HG02763 (cell line): ENCODE results near the gene TTLL4.
"Not testable (repeated sequence)": the region's sequence is repeated elsewhere in the genome, so short reads cannot be mapped to it uniquely, and the experiment has no call there.

Source experiments
- ATAC-seq: cut with Tn5 transposase; IDR thresholded peaks from one replicate; pipeline ENCODE4 v1.9.1; 2021; ENCODE audit warnings: mild to moderate bottlenecking, moderate library complexity; ENCODE audit not compliant: unreplicated experiment

TTLL4 gene, protein sequence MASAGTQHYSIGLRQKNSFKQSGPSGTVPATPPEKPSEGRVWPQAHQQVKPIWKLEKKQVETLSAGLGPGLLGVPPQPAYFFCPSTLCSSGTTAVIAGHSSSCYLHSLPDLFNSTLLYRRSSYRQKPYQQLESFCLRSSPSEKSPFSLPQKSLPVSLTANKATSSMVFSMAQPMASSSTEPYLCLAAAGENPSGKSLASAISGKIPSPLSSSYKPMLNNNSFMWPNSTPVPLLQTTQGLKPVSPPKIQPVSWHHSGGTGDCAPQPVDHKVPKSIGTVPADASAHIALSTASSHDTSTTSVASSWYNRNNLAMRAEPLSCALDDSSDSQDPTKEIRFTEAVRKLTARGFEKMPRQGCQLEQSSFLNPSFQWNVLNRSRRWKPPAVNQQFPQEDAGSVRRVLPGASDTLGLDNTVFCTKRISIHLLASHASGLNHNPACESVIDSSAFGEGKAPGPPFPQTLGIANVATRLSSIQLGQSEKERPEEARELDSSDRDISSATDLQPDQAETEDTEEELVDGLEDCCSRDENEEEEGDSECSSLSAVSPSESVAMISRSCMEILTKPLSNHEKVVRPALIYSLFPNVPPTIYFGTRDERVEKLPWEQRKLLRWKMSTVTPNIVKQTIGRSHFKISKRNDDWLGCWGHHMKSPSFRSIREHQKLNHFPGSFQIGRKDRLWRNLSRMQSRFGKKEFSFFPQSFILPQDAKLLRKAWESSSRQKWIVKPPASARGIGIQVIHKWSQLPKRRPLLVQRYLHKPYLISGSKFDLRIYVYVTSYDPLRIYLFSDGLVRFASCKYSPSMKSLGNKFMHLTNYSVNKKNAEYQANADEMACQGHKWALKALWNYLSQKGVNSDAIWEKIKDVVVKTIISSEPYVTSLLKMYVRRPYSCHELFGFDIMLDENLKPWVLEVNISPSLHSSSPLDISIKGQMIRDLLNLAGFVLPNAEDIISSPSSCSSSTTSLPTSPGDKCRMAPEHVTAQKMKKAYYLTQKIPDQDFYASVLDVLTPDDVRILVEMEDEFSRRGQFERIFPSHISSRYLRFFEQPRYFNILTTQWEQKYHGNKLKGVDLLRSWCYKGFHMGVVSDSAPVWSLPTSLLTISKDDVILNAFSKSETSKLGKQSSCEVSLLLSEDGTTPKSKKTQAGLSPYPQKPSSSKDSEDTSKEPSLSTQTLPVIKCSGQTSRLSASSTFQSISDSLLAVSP

GRCh38 chr2:218710687-218711549 is at the start of gene TTLL4:
TTLL4 (plus strand) TSS chr2:218710835; CDS start chr2:218737677, 26,842 bp downstream.
- peak; percentile 96 for ATAC-seq

DNA sequence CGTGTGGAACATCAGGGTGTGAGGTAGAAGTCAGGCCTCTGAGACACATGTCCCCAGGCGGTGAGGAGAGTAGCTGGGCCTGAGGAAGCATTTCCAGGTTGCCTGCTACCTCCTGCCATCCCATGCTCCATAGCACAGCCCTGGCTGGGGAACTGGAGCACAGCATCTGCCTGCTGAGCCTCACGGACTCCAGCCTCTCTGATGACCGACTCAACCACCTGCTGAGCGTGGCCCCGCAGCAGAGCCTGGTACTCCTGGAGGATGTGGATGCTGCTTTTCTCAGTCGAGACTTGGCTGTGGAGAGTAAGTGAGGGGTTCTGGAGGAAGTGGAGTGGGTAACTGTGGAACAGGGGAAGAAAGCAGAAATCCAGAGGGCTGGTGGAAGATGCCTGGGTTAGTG is 48.3 kb upstream of the TTLL4 start:
- ATAC-seq, result no peak

- ATAC-seq, result no peak
Observed at GRCh38 chr2:218662827-218663226, 47.8 kb upstream of the TTLL4 start.

DNA sequence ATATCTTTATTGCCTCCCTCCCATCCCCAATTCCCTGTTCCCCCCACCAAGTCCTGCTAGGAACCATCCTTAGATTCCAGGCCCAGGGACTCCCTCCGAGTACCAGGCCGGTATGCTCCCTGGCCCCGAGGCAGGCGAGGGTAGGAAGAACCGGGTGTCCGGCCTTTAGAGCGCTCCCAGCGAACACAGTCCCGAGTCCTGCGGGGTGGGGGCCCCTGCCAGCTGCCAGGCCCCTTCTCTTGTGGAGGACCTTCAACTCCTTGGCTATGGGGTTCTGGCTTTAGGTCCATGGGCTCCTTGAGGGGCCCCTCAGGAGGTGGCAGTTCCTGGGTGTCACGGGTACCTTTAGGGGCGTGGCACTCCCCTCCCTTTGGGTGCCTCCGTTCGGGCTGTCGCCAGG is 46.7 kb upstream of the TTLL4 start:
- no peak for ATAC-seq

DNA sequence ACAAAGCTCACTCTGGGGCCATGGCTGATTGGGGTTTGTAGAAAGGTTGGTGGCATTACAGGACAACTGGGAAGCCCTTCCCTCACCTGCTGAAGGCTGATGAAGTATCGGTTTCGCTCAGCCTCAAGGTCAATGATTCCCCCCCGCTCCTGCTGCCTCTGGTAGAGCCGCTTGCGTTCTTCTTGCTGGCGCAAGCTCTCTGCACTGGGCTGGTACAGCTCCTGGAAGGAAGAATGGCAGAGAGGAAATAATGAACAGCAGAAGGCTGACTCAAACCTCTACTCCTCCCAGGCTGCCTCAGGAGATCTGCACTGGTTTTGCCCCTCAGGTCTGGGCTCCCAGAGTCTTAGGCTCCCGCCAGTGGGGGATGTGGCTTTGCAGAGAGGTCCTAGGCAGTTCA is 46.0 kb upstream of the TTLL4 start:
- no peak for ATAC-seq

- ATAC-seq, result no peak
Observed at GRCh38 chr2:218671097-218671653, 39.5 kb upstream of the TTLL4 start.

- ATAC-seq, result peak; percentile 98
Observed at GRCh38 chr2:218671654-218672566, 38.7 kb upstream of the TTLL4 start, which contains the start of the genes RNF25 and STK36. RNF25 (minus strand) TSS chr2:218672002; CDS start chr2:218671970, 32 bp downstream. STK36 (plus strand) TSS chr2:218672086; CDS start chr2:218672830, 744 bp downstream.

GRCh38 chr2:218679119-218679518 is 31.5 kb upstream of the TTLL4 start:
- no peak for ATAC-seq

GRCh38 chr2:218680061-218680460 is 30.6 kb upstream of the TTLL4 start:
- no peak for ATAC-seq

- not testable (repeated sequence) for ATAC-seq
Observed at GRCh38 chr2:218687400-218688060, 23.1 kb upstream of the TTLL4 start.

- no peak for ATAC-seq
Observed at GRCh38 chr2:218691234-218691633, 19.4 kb upstream of the TTLL4 start.

- no peak for ATAC-seq
Observed at GRCh38 chr2:218694405-218695145, 16.1 kb upstream of the TTLL4 start.

- ATAC-seq, result no peak
Observed at GRCh38 chr2:218698885-218699284, 11.8 kb upstream of the TTLL4 start.

DNA sequence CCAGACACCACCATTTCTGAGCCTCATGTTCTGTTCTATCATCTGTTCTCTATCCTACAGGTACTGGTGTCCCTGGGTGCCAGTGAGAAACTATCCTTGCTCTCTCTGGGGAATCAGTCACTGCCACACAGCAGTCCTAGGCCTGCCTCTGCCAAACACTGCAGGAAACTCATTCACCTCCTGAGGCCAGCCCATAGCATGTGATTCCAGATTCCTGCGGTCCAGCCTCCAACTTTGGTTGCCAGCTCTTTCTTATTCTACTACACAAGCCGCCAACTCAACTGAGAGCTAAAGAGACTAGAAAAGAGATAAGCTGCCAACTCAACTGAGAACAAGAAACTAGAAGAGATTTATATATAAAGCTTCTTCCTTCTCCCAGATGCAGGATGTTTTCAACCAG is 8.8 kb upstream of the TTLL4 start:
- ATAC-seq, result no peak

GRCh38 chr2:218703341-218703740 is 7.3 kb upstream of the TTLL4 start:
- ATAC-seq, result no peak

DNA sequence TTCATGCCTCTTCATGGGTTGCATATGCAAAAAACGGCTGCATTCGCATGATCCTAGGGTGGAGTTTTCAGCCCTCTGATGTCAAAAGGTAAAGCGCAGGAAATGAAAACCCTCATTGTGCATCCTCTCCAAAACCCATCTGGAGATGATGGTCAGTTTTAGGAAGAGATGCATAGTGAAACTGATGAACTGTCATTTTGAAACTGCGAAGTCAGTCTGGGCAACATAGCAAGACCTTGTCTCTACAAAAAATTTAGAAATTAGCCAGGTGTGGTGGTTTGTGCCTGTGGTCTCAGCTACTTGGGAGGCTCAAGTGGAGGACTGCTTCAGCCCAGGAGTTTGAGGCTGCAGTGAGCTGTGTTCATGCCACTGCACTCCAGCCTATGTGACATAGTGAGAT is 2.5 kb upstream of the TTLL4 start:
- ATAC-seq, result peak; percentile 34

DNA sequence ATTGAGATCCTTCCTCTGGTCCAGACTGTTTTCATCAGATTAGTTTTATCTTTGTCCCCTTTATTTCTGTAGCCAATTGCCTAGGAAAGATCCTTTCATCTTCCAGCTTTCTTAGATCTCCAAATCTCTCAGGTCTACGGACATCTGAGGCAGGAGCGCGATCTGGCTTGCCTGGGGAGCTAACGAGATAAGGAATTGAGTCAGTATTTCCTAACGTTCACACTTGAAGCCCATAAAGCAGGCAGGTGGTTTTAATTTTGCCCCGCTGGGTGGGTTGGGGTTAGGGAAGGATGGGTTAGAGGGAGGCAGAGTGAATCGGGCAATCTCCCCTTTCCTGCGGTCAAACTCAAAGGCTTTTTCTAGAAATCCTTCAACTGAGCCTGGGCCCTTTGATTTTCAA is 727 bp upstream of the TTLL4 start:
- no peak for ATAC-seq

DNA sequence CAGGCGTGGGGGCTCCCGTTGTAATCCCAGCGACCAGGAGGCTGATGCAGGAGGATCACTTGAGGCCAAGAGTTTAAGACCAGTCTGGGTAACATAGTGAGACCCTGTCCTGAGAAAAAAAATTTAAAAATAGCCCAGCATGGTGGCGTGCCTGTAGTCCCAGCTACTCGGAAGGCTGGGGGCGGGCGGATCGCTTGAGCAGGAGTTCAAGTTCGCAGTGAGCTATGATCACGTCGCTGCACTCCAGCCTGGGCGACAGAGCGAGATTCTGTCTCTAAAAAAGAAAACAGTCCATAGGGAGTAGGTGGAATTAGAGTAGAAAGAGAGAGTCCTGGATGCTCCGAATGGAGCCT is 325 bp upstream of the TTLL4 start:
- no peak for ATAC-seq
